ENCODE results near the gene CDH1.
A peak's percentile ranks its signal among the peaks of the same experiment; 100 is the strongest.

Gene CDH1

DNA sequence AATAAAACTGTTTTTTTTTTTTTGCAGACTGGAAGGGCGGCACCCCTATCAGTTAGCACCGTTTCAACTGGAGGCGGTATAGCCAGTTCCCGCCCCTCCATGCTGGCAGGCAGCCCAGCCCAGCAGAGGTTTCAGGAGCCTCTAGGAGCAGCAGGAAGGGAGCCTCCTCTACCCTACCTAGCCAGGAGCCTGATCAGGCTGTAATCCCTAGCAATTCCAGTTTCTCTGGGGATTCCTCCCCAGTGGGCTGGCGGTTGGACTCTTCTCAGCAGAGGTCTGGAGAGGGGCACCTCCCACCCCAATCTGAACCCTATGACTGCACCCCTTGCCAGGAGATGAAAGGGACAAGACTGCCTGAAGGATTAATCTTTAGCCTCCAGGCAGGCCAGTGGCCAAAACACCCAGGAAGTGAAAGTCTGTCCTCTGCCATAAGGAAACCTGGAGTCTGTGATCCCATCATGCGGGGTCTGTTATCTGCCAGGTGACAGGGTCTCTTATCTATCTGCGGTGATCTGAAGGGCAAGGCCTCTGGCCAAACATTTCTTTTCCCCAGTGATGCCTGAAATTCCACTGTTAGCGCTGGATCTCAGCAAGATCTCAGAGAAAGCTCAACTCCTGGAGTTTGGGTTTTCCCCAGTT, 4.9 kb upstream of the CDH1 start:
- DNase-seq (ENCODE audit: low spot score): peak; percentile 91

DNA sequence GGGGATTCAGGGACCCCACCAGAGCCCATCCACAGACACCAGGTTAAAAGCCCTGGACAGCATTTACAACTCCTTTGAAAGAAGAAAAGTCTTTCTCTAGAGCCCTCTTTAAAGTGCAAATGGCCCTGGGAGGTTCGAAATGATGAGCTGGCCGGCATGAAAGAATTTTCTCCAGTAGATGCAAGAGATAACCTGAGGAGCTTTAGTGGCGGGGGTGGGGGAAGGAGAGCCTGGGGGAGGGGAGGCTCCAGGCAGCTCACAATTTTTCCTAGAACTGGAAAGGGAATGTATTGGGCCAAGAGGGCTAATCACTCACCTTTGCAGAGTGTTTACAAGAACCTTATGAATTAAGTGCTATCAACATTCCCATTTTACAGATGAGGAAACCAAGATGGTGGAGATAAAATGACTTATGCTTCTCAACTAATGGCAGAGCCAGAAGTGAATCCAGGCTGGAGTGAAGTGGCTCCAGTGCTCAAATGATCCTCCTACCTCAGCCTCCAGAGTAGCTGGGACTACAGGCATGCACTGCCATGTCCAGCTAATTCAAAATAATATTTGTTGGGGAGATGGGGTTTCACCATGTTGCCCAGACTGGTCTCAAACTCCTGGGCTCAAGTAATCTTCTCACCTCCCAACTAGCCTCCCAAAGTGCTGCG, 4.2 kb upstream of the CDH1 start:
- DNase-seq (ENCODE audit: low spot score): no peak

DNA sequence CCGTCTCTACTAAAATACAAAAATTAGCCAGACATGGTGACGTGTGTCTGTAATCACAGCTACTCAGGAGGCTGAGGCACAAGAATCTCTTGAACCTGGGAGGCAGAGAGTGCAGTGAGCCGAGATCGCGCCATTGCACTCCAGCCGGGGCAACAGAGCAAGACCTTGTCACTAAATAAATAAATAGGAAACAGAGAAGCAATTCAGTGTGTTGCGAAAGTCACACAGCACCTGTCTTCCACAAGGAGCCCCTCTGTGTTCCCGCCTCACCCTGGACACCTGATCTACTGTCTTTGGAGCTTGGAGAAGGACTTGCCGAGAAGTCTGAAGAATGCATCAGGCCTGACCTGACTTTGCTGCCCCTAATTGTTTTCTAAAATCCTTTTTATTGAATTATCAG, 3.5 kb upstream of the CDH1 start:
- no peak for DNase-seq (ENCODE audit: low spot score)

DNA sequence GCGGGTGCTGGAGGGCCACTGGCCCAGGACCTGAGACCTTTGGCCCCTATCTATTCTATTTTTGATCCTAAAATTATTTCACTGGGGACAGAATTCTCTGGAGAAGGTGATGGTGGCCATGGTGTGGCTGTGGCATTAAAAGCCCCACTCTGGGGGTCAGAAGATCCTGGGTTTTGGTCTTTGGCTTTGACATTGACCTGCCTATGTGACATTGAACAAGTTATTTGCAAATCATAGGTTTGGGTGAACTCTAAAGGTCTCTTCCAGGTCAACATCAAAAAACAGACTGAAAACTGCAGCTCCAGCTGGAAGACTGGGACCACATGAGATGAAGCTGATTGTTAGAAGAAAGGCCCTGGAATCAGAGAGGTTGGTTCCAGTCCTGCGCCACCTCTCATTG, 2.3 kb upstream of the CDH1 start:
- no peak for DNase-seq (ENCODE audit: low spot score)

DNA sequence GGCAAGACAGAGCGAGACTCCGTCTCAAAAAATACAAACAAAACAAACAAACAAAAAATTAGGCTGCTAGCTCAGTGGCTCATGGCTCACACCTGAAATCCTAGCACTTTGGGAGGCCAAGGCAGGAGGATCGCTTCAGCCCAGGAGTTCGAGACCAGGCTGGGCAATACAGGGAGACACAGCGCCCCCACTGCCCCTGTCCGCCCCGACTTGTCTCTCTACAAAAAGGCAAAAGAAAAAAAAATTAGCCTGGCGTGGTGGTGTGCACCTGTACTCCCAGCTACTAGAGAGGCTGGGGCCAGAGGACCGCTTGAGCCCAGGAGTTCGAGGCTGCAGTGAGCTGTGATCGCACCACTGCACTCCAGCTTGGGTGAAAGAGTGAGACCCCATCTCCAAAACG, 531 bp upstream of the CDH1 start:
- no peak for DNase-seq (ENCODE audit: low spot score)

DNA sequence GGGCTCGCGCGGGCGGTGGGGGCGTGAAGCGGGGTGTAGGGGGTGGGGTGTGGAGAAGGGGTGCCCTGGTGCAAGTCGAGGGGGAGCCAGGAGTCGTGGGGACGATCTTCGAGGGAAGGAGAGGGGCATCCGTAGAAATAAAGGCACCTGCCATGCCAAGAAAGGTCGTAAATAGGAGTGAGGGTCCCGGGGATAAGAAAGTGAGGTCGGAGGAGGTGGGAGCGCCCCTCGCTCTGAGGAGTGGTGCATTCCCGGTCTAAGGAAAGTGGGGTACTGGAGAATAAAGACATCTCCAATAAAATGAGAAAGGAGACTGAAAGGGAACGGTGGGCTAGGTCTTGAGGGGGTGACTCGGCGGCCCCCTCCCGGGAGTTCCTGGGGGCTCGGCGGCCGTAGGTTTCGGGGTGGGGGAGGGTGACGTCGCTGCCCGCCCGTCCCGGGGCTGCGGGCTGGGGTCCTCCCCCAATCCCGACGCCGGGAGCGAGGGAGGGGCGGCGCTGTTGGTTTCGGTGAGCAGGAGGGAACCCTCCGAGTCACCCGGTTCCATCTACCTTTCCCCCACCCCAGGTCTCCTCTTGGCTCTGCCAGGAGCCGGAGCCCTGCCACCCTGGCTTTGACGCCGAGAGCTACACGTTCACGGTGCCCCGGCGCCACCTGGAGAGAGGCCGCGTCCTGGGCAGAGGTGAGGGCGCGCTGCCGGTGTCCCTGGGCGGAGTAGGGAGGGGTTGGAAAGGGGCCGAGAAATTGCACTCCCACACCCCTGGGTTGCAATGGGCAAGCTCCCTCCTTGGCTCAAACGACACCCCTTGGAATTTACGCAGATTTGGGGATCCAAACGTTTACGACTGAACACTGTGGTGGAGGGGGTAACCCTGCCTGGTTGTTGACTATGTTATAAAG, 888 bp downstream of the CDH1 start:
- DNase-seq (ENCODE audit: low spot score): peak; percentile 81

DNA sequence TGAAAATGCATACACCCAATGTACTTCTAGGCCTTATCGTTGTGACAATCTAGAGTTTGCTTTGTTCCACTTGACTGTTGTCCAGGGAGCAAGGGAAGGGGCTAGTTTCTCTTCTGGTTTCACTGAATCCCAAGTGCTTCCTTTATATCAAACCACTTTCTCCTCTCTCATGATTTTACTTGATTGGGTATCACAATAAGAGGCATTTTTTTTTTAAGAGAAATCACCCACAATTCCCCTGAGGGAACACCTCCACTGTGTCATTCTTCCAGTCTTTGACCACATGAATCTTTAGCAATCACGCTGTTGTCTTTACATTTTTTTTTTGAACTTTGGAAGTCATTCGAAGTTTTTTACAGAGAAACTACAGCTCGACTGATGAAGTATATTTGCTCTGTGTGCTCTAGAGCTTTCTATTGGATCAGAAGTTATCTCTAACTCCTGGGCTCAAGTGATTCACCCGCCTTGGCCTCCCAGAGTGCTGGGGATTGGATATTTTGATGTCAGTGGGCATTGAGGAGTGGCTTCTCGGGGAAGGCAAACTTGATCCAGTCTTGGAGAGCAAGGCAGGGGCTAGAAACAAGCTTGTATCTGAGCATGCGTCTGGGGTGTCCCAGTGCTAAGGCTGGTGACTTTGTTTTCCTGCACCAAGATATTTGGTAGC, 3.0 kb downstream of the CDH1 start:
- peak; percentile 38 for DNase-seq (ENCODE audit: low spot score)

DNA sequence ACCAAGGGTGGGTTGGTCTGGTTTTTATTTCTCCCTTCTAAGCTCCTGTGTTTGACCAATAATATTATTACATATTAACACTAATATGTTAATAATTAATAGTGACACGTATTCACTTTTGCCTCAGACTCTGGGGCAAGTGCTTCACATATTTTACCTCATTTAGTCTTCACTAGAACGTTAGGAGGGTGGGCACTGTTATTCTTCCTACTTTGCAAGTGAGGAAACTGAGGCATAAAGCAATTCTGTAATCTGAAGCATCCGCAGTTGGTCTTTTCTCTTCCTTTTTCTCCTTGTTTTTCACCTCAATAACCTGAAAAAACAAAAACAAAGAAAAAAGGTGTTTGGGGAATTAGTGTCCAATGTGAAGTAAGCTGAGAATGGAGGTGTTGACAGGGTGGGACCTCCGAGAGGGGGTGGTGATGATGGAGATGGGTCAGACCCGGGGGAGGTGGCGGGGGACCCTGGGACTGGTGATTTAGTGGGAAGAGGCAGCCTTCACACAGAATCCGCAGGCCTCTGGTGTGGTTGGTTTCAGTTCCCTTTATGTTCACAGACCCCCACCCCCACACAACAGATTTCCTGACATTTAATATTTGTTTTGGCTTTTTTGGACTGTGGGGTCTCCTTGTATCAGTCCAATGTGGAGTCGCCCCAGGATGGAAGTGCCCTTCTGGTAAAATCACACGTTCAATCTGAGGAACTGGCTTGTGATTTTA, 3.7 kb downstream of the CDH1 start:
- no peak for DNase-seq (ENCODE audit: low spot score)

DNA sequence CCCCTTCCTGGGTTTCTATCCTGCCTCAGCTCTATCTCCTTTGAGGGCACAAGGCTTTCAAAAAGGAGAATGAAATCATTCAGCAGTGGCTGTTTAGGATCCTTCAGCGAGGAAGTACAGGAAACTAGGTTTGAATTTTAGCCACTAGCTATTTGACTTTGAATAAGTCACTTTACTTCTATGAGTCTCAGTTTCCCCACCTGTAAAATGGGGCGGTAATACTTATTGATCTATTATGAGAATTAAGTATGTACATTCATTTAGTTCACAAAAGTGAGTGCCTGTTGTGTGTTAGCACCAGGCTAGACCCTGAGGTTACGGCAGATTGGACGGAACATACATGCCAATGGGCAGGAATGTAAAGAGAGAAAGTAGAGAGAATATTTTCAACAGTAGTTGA, 6.6 kb downstream of the CDH1 start:
- DNase-seq (ENCODE audit: low spot score): no peak

DNA sequence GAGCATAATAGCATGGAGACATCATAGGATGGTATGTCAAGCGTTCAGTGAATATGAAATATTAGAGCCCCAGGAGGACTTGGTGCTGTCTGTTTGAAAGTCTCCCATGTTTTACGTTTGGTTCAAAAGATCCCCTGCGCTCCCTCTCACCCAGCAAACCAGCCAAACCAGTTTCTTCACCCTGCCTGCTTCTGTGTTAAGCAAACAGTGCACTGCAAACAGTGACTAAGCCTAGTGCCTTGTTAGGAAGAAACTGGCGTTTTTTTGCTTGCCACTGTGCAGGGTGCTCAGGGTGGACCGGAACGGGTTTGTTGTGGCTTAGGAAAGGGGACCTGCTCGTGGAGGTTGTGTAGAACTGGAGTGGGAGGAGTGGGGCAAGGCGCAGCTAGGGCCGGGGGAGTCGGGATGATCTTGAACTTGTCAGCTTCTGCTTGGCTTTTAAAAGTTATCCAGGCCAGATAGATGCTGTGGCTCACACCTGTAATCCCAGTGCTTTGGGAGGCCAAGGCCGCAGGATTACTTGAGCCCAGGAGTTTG, 7.7 kb downstream of the CDH1 start:
- DNase-seq (ENCODE audit: low spot score): no peak

DNA sequence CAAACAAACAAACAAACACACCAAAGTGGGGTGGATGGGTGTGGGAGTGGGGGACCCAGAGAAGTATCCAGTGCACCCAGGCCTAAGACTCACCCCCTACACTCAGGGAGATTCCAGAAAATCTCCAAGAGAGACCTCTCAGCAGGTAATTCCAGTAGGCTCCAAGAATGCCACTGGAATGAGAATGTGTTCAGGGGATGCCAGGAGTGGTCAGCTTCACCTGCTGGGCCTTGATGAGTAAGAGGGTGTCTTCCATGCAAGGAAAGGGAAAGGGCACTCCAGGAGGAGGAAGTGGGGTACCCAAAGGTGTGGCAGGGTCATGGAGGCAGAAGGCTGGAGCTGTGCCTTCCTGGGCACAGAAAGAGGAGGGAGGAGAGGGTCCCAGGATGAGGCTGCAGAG, 9.9 kb downstream of the CDH1 start:
- no peak for DNase-seq (ENCODE audit: low spot score)

DNA sequence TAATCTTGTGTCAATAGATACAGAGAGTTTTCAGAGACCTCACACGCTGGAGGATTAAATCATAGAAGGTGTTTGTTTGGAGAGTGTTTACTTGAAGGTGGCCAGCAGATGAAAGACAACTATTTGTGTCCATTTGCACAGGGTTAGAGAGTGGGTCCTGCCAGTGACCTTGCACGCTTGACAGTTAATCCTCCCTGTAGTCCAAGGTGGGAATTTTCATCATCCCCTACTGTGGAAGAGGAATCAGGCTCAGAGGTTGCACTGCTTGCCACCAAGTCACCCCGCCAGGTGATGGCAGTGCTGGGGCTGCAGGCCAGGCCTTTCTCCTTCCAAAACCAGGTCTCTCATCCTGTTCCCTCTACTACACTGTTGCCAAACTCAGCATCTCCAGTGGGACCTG, 12.3 kb downstream of the CDH1 start:
- no peak for DNase-seq (ENCODE audit: low spot score)

DNA sequence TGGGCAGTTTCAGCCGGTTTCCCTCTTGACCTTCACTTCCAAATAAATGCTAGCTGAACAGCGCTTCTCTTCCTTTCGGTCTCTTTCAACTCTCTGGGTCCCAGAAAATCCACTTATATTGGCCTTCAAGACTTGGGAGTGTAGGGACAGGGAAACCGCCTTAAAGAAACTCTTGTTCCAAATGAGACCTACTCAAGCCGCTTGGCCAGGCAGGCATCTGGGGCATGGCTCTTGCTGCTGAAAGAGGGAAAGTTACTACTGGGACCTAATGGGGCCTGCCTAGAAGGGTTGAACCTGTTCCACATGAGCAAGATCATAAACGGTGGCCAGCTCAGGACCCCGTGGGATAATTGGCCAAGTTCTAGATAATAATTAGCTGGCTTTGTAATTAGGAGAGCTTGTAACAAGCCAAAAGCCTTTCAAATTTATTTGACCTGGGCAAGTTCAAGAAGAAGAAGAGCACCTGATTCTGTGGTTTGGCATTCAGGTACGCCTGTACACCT, 13.2 kb downstream of the CDH1 start:
- DNase-seq (ENCODE audit: low spot score): no peak

DNA sequence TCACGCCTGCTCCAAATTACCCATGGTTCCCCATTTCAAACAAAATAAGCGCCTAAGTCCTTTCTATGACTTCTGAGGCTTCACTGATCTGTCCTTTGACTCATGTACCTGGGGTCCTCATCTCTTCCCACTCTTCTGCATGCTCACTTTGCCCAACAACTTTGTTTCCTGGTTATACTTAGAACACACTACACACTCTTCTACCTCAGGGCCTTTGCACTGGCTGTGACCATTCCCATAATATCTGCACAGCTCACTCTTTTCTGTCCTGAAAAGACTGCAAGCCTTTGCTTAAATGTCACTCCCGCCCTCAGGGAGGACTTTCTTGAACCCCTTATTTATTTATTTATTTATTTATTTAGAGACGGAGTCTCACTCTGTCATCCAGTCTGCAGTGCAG, 14.1 kb downstream of the CDH1 start:
- DNase-seq (ENCODE audit: low spot score): no peak

DNA sequence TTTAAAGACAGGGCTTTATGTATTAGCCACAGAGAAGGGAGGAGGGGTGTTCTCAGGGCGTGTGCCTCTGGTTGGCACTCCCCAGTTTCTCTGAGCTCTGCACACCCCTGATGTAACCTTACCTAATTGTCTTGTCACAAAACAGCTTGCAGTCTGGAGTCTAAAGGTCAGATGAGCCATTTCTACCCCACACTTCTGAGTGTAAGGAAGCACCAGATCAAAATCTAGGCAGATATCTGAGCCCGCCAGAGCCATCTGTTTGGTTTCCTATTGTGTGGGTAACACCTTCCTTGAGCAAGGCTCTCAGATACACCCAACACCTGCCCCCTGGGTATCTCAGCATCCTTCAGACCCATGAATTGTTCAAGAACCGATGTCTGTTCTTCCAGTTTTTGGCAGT, 15.5 kb downstream of the CDH1 start:
- peak; percentile 66 for DNase-seq (ENCODE audit: low spot score)

DNA sequence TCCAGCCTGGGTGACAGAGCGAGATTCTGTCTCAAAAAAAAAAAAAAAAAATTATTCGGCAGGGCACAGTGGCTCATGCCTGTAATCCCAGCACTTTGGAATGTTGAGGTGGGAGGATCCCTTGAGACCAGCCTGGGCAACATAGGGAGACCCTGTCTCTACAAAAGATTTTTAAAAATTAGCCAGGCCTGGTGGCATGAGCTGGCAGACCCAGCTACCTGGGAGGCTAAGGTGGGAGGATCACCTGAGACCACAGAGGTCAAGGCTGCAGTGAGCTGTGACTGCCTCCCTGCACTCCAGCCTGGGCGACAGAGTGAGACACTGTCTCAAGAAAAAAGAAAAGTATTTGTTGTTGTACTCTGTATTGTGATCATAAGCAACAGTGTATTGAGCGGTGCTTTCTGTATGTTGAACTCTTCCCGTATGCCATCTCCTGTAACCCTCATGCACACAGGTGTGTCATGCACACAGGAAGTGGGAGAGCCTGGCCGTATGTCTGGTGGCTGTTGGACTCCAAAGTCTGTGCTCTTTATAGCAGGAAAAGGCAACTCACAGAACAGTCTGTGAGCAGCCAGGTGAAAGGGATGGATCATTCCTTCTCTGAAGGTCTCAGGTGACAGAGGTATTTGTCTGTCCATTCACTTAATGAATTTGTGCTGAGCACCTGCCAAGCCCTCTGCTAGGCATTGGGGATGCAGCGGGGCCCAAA, 17.1 kb downstream of the CDH1 start:
- no peak for DNase-seq (ENCODE audit: low spot score)

DNA sequence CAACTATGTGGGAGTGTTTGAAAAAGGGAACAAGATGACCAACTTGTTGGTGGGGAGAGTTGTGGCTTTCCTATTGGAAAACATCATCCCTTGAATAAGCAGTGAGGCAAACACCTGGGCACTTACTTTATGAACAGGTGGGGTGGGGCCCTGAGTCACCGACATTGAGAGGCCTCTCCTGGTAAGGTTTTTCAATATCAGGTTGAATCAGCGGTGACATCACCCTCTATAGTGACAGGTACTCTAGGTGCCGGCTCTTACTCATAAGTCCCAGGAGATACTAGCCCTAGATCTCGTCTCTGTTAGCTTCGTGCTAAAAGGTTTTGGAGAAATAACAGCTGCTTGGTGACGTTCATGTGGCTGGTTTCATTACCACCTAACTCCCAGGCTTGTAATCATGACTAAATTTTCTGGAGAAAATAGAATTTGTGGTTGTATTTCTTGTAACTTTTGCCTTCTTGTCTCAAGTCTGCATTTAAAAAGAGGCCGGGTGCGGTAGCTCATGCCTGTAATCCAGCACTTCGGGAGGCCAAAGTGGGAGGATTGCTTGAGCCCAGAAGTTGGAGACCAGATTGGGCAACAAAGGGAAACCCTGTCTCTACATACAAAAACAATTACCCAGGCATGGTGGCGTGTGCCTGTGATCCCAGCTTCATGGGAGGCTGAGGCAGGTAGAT, 19.3 kb downstream of the CDH1 start:
- DNase-seq (ENCODE audit: low spot score): no peak

DNA sequence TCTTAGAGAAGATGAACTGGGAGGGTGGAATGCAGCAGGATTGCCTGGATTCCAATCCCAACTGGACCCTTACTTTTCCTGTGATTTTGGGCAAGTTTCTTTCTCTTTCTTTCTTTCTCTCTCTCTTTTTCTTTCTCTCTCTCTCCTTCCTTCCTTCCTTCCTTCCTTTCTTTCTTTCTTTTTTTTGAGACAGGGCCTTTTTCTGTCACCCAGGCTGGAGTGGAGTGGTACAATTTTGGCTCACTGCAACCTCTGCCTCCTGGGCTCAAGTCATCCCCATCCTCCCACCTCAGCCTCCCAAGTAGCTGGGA, 20.5 kb downstream of the CDH1 start:
- no peak for DNase-seq (ENCODE audit: low spot score)

DNA sequence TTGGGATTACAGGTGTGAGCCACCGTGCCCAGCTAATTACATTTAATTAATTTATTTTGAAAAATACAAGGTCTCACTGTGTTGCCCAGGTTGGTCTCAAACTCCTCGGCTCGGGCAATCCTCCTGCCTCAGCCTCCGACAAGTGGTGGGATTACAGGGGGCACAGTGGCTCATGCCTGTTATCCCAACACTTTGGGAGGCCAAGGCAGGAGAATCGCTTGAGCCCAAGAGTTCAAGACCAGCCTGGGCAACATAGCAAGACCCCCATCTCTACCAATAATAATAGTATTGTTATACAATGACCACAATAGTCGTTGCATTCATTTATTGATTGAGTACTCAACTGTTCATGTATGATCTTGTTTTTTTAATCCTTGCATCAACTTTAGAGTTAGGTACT, 22.0 kb downstream of the CDH1 start:
- no peak for DNase-seq (ENCODE audit: low spot score)

DNA sequence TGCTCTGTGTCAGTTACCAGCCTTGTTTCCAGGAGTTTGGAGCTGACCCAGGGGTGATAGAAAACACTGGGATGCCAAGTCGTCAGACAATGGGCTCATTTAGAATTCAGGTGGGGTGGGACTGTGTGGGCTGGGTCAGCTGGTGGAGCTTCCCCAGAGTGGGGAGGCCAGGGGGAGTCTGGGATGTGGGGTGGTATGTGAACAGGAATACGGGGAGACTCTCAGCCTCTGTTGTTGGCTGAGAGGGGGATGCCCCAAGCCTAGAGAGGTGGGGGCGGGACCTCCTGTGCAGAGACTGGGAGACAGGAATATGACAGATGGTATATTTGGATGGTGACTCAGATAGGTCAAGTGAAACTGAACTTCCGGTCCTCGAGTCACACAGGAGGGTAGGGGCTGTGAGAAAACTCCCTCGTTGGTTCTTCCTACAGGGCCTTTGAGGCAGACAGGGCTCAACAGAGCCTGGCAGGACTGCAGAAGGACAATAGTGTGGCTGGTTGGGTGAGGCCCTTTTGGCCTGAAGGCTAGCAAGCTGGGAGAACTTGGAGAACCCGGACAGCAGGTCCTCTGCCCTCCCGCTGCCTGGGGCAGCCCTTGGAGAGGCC, 23.7 kb downstream of the CDH1 start:
- DNase-seq (ENCODE audit: low spot score): no peak
